ENCODE results near the gene PRDM16. TPM values are rescaled to one million over a fixed set of nuclear protein-coding genes. Genes with fewer than 3 reads are reported as not detected.

PRDM16 gene
- total RNA-seq, 1 donor from 2014 or later: 0.79 TPM

DNA sequence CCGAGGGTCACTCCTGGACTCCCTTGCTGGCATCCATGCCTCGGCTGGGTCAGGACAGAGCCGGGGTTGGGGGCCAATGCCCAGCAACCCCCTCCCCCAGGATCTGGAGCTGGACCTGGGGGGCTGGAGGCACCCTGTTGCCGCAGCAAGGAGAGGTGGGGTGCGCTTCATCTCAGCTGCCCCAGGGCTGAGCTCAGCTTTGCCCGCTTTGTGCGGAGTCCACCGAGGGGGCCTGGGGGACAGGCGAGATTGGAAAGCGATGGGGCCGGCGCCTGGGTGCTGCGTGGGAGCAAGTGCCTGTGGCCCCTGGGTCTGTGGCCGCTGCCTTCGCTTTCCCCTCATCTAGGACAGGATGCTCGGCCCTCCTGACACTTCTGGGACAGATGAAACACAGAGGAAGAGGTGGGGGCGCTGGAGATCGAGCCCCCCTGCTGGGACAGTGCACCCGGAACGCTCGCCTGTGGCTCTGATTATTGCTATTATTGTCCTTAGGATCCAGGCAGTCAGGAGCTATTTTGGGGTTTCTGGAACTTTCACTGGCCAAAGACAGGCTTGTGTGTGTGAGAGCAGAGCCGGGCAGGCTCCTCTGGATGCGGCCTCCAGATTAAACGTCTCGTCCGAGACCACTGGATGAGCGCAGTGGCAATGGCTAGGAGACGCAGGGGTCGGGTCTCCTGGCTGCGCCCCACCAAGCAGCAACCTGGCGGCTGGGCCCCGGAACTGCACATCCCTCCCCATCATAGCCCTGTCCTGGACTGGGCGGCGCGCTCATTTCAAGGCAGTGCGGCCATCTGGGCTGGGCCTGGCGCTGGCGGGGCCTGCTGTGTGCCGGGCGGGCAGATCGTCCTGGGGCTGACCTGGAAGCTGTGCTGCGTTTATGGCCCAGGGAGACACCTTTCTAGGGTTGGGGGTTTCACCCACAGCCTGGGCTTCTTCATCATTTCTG, 13.8 kb downstream of the PRDM16 start:
- Histone ChIP-seq H3K4me3 (ENCODE audit: low read depth, low read length) (no peak overlapping the region), H3K27me3 (ENCODE audit: control insufficient read depth, insufficient read depth, low read length) (no peaks in the 10 kb centered on the region), H3K36me3 (ENCODE audit: control insufficient read depth, insufficient read depth, low read length) (no peaks in the 10 kb centered on the region)
- FAIRE-seq: no peak
- no peak for DNase-seq (ENCODE audit: low read depth)
- TF ChIP-seq, protein P1, sequence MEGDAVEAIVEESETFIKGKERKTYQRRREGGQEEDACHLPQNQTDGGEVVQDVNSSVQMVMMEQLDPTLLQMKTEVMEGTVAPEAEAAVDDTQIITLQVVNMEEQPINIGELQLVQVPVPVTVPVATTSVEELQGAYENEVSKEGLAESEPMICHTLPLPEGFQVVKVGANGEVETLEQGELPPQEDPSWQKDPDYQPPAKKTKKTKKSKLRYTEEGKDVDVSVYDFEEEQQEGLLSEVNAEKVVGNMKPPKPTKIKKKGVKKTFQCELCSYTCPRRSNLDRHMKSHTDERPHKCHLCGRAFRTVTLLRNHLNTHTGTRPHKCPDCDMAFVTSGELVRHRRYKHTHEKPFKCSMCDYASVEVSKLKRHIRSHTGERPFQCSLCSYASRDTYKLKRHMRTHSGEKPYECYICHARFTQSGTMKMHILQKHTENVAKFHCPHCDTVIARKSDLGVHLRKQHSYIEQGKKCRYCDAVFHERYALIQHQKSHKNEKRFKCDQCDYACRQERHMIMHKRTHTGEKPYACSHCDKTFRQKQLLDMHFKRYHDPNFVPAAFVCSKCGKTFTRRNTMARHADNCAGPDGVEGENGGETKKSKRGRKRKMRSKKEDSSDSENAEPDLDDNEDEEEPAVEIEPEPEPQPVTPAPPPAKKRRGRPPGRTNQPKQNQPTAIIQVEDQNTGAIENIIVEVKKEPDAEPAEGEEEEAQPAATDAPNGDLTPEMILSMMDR (IDR thresholded peaks at IDR 0.05; ENCODE audit: insufficient read depth, low read length, severe bottlenecking): no peak

DNA sequence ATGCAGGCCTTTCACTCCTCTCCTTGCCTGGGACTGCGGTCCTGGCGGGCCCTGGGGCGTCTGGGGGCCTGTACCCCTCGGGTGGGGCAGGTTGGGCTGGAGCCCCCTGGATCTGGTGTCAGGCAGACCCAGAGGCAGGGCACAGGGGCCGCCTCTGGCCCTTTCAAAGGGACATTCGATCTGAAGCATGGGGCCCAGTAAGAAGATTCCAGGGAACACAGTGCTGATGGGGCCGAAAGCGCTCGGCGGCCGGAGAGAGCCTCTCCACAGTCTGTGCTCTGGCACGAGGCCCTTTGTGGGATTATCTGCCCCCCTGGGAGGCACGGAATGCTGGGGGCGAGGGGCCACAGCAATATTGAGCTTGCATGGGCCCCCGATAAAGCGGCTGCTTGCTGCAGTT, 15.2 kb downstream of the PRDM16 start:
- Histone ChIP-seq H3K4me3 (ENCODE audit: low read depth, low read length) (no peak overlapping the region), H3K27me3 (ENCODE audit: control insufficient read depth, insufficient read depth, low read length) (no peaks in the 10 kb centered on the region), H3K36me3 (ENCODE audit: control insufficient read depth, insufficient read depth, low read length) (no peaks in the 10 kb centered on the region)
- TF ChIP-seq, protein P1 (IDR thresholded peaks at IDR 0.05; ENCODE audit: insufficient read depth, low read length, severe bottlenecking): no peak
- FAIRE-seq (no peak), DNase-seq (ENCODE audit: low read depth) (no peak)

DNA sequence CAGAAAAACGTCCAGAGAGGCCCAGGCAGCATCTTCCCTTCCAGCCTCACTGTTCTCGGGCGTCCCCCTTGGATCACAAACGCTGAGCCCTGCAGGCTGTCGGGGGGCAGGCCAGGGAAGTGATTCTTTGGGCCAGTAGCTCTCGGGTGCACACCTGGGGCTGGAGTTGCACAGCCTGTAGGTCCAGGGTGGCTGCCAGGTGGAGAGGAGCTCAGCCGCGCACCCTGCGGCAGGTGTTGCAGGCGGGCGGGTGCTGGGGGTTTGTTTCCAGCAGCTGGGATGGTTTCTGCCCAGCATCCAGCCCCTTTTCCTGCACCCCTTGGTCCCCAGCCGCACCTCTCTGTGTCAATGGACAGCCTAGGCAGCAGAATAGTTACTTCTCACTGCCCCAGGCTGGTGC, 15.7 kb downstream of the PRDM16 start:
- Histone ChIP-seq H3K4me3 (ENCODE audit: low read depth, low read length) (no peak overlapping the region), H3K36me3 (ENCODE audit: control insufficient read depth, insufficient read depth, low read length) (no peaks in the 10 kb centered on the region), H3K27me3 (ENCODE audit: control insufficient read depth, insufficient read depth, low read length) (no peaks in the 10 kb centered on the region)
- FAIRE-seq: no peak
- DNase-seq (ENCODE audit: low read depth): no peak
- TF ChIP-seq, protein P1 (IDR thresholded peaks at IDR 0.05; ENCODE audit: insufficient read depth, low read length, severe bottlenecking): no peak

DNA sequence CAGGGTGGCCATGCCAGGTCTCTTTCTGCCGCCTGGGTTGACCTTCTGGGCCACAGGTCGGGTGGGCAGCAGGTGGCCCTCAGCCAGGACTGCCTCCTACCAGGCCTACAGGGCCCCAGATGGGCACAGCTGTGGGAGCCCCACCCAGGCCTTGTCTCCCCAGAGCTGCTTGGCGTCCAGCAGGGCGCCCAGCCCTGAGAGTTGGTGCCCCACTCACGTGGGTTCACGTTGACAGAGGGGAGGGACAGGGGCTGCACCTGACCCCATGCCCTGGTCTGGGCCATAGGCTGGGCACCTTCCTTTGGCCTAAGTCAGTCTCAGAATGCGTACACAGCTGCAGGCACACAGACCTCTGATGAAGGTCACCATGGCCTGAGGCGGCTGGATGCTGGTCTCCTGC, 16.7 kb downstream of the PRDM16 start:
- H3K27me3 ChIP-seq (ENCODE audit: control insufficient read depth, insufficient read depth, low read length): no peaks in the 10 kb centered on the region
- no peaks in the 10 kb centered on the region for H3K36me3 ChIP-seq (ENCODE audit: control insufficient read depth, insufficient read depth, low read length)
- no peak for DNase-seq (ENCODE audit: low read depth)
- no peak overlapping the region for H3K4me3 ChIP-seq (ENCODE audit: low read depth, low read length)
- FAIRE-seq: no peak
- TF ChIP-seq, protein P1 (IDR thresholded peaks at IDR 0.05; ENCODE audit: insufficient read depth, low read length, severe bottlenecking): no peak

DNA sequence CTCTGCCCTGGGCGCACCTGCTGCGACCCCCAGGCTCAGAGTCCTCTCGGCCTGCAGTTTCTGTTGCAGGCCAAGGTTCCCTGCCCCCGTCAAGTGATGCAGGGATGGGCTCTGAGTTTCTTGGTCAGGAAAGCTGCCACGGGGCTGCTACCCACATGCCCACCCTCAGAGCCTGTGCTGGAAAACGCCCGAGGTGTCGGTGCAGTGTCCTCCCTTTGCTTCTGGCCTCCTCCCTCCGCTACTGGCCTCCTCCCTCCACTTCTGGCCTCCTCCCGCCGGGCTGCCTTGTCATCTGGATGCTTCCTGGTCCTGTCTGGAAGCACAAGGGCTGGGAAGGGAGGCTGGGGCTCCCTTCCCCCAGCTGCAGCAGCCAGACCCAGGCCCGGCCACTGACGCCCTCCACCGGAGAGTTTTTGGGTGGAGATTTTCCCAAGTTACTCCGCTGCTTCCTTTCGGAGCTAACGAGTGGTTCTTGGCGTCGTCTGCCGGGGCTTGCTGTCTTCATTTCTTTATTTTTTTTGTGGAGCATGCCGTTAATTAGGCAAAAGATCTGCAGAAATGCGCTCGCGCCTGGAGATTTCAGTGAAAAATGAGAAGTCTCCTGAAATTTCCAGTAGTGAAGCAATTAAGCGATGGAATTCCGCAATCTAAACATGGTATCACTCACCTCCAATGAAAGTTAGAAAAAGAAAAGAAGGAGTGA, 17.4 kb downstream of the PRDM16 start:
- TF ChIP-seq, protein P1 (IDR thresholded peaks at IDR 0.05; ENCODE audit: insufficient read depth, low read length, severe bottlenecking): no peak
- no peak for FAIRE-seq
- H3K36me3 ChIP-seq (ENCODE audit: control insufficient read depth, insufficient read depth, low read length): no peaks in the 10 kb centered on the region
- H3K4me3 ChIP-seq (ENCODE audit: low read depth, low read length): no peak overlapping the region
- DNase-seq (ENCODE audit: low read depth): no peak
- no peaks in the 10 kb centered on the region for H3K27me3 ChIP-seq (ENCODE audit: control insufficient read depth, insufficient read depth, low read length)

Data from bronchial epithelial cell (primary cell).